ENCODE data around the gene GARNL3. TPM values are rescaled to one million over a fixed set of nuclear protein-coding genes. Genes with fewer than 3 reads are reported as not detected.

Gene GARNL3
- total and polyA plus RNA-seq, 8 donors = 0.76 to 35.8 (median 7.5) TPM

DNA sequence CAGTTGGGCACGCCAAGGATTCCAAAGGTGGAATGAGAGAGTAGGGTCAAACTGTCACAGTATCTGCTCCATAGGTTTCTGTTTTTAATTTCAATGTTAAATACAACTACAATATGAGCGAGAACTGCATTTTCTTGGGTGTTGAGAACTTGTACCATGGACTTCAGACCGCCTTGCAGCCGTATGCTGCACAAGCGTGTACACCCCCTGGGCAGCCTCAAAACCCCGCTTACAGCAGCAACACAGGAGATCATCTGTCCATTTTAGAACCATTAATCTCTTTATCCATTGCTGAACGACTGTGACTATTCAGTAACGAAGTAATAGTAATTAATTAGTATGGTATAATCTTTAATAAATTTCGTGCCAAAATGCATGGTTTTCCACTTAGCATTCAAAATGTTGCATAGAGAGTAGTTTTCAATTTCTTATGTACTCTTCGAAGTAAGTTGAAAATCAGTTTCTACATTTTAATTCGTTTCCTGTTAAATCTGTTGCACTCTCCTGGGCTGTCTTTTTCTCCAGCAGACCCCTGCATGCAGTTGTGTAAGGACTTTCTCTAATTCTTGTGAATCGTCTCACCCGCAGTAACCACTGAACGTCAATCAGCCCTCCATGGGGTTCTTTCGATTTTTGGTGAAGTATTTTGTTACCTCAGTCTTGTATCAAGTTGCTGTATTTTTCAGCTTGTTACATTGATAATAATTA, 42.0 kb upstream of the GARNL3 start:
- Histone ChIP-seq H3K27ac (no peak overlapping the region), H3K27me3 (no peaks in the 10 kb centered on the region), H3K36me3 (peaks cover 0 to 9% (median 7%) of the 10 kb centered on the region in 4 donors), H3K4me1 (peaks cover 13 to 30% (median 22%) of the 10 kb centered on the region in 4 donors), H3K9me3 (no peaks in the 10 kb centered on the region), H3K4me3 (no peak overlapping the region)
- no peak for TF ChIP-seq POLR2AphosphoS5 (IDR thresholded peaks at IDR 0.05)
- TF ChIP-seq POLR2A (IDR thresholded peaks at IDR 0.05) = no peak
- TF ChIP-seq EP300 (IDR thresholded peaks at IDR 0.05) = no peak
- TF ChIP-seq, protein P1, sequence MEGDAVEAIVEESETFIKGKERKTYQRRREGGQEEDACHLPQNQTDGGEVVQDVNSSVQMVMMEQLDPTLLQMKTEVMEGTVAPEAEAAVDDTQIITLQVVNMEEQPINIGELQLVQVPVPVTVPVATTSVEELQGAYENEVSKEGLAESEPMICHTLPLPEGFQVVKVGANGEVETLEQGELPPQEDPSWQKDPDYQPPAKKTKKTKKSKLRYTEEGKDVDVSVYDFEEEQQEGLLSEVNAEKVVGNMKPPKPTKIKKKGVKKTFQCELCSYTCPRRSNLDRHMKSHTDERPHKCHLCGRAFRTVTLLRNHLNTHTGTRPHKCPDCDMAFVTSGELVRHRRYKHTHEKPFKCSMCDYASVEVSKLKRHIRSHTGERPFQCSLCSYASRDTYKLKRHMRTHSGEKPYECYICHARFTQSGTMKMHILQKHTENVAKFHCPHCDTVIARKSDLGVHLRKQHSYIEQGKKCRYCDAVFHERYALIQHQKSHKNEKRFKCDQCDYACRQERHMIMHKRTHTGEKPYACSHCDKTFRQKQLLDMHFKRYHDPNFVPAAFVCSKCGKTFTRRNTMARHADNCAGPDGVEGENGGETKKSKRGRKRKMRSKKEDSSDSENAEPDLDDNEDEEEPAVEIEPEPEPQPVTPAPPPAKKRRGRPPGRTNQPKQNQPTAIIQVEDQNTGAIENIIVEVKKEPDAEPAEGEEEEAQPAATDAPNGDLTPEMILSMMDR (IDR thresholded peaks at IDR 0.05) = no peak
- intact Hi-C loops (cut with DNase I; ENCODE audit: low total_unique reads) = loop anchor here (10.0 kb wide), 1 partner anchor 192 kb away; no protein-coding TSS in a partner anchor
- 73 to 91% (median 82%) methylated on average over 15 of the region's 15 CpGs for WGBS, 5 donors
- no peak for DNase-seq

DNA sequence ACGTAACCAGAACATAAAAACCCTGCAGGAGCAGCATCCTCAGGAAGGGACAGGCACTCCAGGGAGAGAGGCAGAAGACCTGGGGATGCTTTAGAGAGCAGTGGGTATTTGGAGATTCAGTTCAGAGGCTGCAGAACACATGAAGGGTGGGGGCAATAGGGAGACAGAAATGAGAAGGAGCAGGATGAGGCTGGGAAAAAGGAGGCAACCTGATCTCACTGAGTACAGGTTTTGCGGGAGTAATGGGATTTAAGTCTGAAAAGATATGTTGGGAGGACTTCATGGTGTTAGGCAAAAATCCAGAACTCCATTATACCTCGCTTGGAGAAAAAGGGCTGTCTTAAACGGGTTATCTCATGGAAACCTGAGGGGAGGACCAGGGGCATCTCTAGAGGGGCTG, 41.3 kb upstream of the GARNL3 start:
- TF ChIP-seq POLR2A (IDR thresholded peaks at IDR 0.05) (no peak), EP300 (IDR thresholded peaks at IDR 0.05) (no peak), POLR2AphosphoS5 (IDR thresholded peaks at IDR 0.05) (no peak)
- TF ChIP-seq, protein P1 (IDR thresholded peaks at IDR 0.05) = no peak
- no peaks in the 10 kb centered on the region for H3K27me3 ChIP-seq
- no peaks in the 10 kb centered on the region for H3K9me3 ChIP-seq
- peaks cover 0 to 9% (median 7%) of the 10 kb centered on the region in 4 donors for H3K36me3 ChIP-seq
- H3K4me3 ChIP-seq = no peak overlapping the region
- no peak for DNase-seq
- intact Hi-C loops (cut with DNase I; ENCODE audit: low total_unique reads) = loop anchor here (10.0 kb wide), 1 partner anchor 192 kb away; no protein-coding TSS in a partner anchor
- 35 to 44% (median 41%) methylated on average over 4 of the region's 4 CpGs for whole genome bisulfite sequencing, 5 donors
- H3K27ac ChIP-seq = peak overlapping the region in 2 of 5 donors; percentile 80 to 86
- H3K4me1 ChIP-seq = peaks cover 13 to 30% (median 22%) of the 10 kb centered on the region in 4 donors

DNA sequence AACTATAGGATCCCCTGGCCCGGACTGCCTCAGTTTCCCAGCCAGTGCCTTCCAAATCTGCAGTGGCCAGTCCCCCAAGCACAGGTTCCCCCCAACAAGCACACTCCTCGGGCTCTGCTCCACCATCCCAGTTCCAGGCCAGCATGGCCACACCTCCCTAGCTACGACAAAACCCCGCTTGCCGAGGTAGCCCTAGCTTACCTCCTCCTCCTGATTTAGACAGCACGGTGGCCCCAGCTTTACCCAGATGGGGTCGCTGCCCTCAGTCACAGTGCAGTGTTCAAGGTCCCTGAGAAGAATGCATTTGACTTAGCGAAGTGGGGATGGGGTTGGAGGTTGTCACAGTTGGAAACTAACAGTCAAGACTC, 40.8 kb upstream of the GARNL3 start:
- H3K36me3 ChIP-seq = peaks cover 0 to 5% (median 4%) of the 10 kb centered on the region in 4 donors
- peak overlapping the region in 4 of 5 donors; percentile 80 to 87 (median 84) for H3K27ac ChIP-seq
- H3K27me3 ChIP-seq = no peaks in the 10 kb centered on the region
- WGBS, 5 donors = 17 to 30% (median 24%) methylated on average over 7 to 8 of the region's 8 CpGs
- TF ChIP-seq POLR2AphosphoS5 (IDR thresholded peaks at IDR 0.05) = no peak
- no peak for TF ChIP-seq EP300 (IDR thresholded peaks at IDR 0.05)
- H3K4me3 ChIP-seq = peak overlapping the region; percentile 66 to 88 (median 82)
- peaks cover 13 to 30% (median 22%) of the 10 kb centered on the region in 4 donors for H3K4me1 ChIP-seq
- no peak for DNase-seq
- H3K9me3 ChIP-seq = no peaks in the 10 kb centered on the region
- intact Hi-C loops (cut with DNase I; ENCODE audit: low total_unique reads) = loop anchor here (10.0 kb wide), 1 partner anchor 191 kb away; no protein-coding TSS in a partner anchor

DNA sequence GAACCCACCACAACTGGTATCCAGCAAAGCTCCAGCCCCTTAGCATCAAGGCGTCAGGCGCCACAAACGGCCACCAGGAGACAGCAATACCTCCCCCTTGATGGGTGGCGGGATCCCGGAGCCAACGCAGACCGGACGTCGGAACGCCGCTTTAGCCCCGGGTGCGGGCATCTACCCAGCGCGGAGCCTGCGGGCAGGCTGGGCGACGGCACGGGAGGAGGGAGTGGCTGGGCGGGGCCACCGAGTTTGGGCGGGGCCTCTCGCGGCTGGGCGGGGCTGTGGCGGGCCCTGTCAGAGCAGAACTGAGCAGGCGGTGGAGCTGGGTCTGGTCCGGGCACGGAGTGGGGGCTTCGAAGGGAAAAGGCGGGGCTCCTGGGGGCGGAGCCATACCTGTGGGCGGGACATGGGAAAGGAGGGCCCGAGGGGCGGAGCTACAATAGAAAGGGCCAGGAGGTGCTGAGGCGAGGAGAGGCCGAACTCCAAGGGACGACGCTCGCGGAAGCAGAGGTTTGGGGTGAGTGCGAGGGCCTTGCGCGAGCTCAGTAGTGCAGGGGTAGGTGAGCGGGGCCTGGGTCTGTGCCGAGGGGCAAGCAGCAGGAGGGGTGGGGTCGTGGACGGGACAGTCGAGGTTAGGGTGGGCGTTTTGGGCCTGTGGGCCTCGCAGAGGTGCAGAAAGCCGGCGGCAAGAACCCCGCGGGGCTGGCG, 40.2 kb upstream of the GARNL3 start:
- TF ChIP-seq POLR2AphosphoS5 (IDR thresholded peaks at IDR 0.05) = peak in 2 of 3 donors; percentile 4 to 43
- TF ChIP-seq EP300 (IDR thresholded peaks at IDR 0.05) = no peak
- TF ChIP-seq, protein P1 (IDR thresholded peaks at IDR 0.05) = no peak
- TF ChIP-seq POLR2A (IDR thresholded peaks at IDR 0.05) = no peak
- peak; percentile 94 to 95 for DNase-seq
- Histone ChIP-seq H3K27me3 (no peaks in the 10 kb centered on the region), H3K36me3 (no peaks in the 10 kb centered on the region), H3K4me3 (peak overlapping the region; percentile 66 to 88 (median 82)), H3K9me3 (no peaks in the 10 kb centered on the region), H3K4me1 (peaks cover 13 to 30% (median 22%) of the 10 kb centered on the region in 4 donors), H3K27ac (peak overlapping the region; percentile 59 to 87 (median 82))
- WGBS, 5 donors = 0 to 1% (median 1%) methylated on average over 37 to 56 of the region's 56 CpGs
- intact Hi-C loops (cut with DNase I; ENCODE audit: low total_unique reads) = loop anchor here (10.0 kb wide), 1 partner anchor 190 kb away; no protein-coding TSS in a partner anchor
